ENCODE data around the gene PXYLP1. TPM values are rescaled to one million over a fixed set of nuclear protein-coding genes. Genes with fewer than 3 reads are reported as not detected.
A peak's percentile ranks its signal among the peaks of the same experiment; 100 is the strongest.

The PXYLP1 gene
- total and polyA plus RNA-seq, 9 of the 15 experiments (the other 6 are each of a cell fraction or from before 2014, with no cell fraction given) = 0.80 to 2.9 (median 1.3) TPM

DNA sequence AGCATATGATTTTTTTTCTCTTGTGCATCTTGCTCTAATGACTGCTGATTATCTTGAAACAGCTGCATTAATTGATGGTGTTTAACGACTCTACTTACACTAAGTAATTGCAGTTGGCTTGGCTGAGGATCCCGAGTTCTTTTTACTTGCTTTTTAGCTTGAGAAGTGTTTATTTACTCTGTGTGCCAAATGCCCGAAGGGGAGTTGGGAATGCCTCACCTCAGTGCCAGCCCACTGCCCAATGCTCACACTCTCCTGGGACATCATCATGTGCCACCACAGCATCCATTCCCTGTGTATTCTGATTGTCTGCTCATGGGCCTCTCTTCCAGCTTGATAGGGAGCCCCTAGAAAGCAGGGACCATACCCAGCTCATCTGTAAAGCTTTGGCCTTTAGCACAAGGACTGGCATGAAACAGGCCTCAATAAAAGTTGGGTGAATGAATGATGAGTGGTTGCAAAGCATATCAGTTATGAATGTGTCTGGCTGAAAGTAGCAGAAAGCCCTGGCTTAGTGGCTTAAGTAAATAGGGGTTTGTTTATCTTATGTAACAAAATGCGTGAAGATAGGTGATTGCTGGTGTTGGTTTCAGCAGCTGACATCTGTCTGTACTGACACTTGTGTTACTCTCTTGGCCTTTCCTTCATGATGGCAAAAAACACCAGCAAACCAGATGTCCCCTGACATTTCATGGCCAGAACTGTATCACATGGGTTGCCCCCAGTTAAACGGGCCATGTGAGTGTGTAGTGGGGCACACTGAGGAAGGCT, 8.1 kb downstream of the PXYLP1 start:
- Histone ChIP-seq H3K9me3 (replicated peaks; ENCODE audit: control insufficient read depth, insufficient read depth, low read depth, low read length) (peaks cover 5% of the 10 kb centered on the region; the same call in 1 of the 2 replicates), H3K27ac (ENCODE audit: extremely low read depth, low read depth, low read length) (no peak overlapping the region), H3K9me1 (ENCODE audit: control insufficient read depth, insufficient read depth, low read length) (no peaks in the 10 kb centered on the region), H3K9ac (ENCODE audit: insufficient read depth in 1 of 2, low read depth in 2 of 2, low read length in 2 of 2) (no peak overlapping the region), H3K4me1 (replicated peaks in 1 of 2; ENCODE audit: control insufficient read depth in 2 of 2, insufficient read depth in 2 of 2, low read length in 2 of 2) (peaks cover 0 to 23% of the 10 kb centered on the region in 2 experiments; a peak in 3 of 5 replicates), H2AFZ (ENCODE audit: low read depth, low read length) (peak overlapping the region; percentile 36; the same call in 1 of the 2 replicates), H3K36me3 (ENCODE audit: control insufficient read depth, insufficient read depth, low read length) (no peaks in the 10 kb centered on the region), H4K20me1 (replicated peaks; ENCODE audit: control insufficient read depth, insufficient read depth, low read length) (no peaks in the 10 kb centered on the region), H3K4me3 (no peak overlapping the region), H3K79me2 (ENCODE audit: control insufficient read depth, insufficient read depth, low read length) (no peaks in the 10 kb centered on the region), H3K27me3 (ENCODE audit: control insufficient read depth in 2 of 2, insufficient read depth in 2 of 2, low read length in 2 of 2) (peaks cover 5 to 39% of the 10 kb centered on the region in 2 experiments; a peak in 3 of 5 replicates), H3K4me2 (ENCODE audit: insufficient read depth, low read length) (no peak overlapping the region)
- in situ Hi-C loops (cut with MboI) (loop anchor here (5.0 kb wide), 1 partner anchor 213 kb away; no protein-coding TSS in a partner anchor), intact Hi-C loops (cut with micrococcal nuclease) (no loop called here)
- TF ChIP-seq CXXC5 (CRISPR knock-in tag; IDR thresholded peaks at IDR 0.05) (no peak), ZNF12 (CRISPR knock-in tag; IDR thresholded peaks at IDR 0.05) (peak; percentile 86; the same call in 1 of the 2 replicates), FOXA3 (CRISPR knock-in tag; conservative IDR thresholded peaks at IDR 0.05 in 1 of 2, IDR thresholded peaks at IDR 0.05 in 1 of 2) (peak; percentile 82 to 85)
- no peak for DNase-seq (ENCODE audit: extremely low read depth in 1 of 4, low spot score in 3 of 4)
- POLR2A ChIA-PET = no interaction called here
- no peak for FAIRE-seq
- BruUV-seq (replicated peaks) = no TSS peak
- CTCF ChIA-PET (ENCODE audit: low intra/inter-chr PET ratio) = no interaction called here
- ATAC-seq = no peak
- WGBS (ENCODE audit: insufficient coverage, low coverage, missing lambda C conversion rate) = 6% methylated on average over 5 of the region's 5 CpGs

DNA sequence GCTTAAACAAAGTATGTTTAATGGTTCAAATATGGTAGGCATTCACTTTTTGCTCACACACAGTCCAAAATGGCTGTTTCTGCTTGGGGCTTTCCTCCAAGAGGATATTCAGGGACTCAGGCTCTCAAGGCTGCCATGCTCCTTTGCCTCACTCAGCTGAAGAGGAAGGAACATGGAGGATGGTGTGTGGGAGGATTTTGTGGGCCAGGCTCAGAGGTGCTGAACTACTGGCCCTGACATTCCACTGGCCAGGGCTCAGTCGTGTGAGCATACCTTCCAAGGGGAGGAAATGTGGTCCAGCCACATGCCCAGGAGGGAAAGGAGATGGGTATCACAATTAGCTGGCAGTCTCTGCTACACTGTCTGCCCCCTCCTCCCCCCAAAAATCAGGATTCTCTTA, 8.7 kb downstream of the PXYLP1 start:
- intact Hi-C loops (cut with micrococcal nuclease) (no loop called here), in situ Hi-C loops (cut with MboI) (no loop called here)
- Histone ChIP-seq H3K79me2 (ENCODE audit: control insufficient read depth, insufficient read depth, low read length) (no peaks in the 10 kb centered on the region), H4K20me1 (replicated peaks; ENCODE audit: control insufficient read depth, insufficient read depth, low read length) (no peaks in the 10 kb centered on the region), H3K4me3 (no peak overlapping the region), H3K27ac (ENCODE audit: extremely low read depth, low read depth, low read length) (no peak overlapping the region), H3K9me3 (replicated peaks; ENCODE audit: control insufficient read depth, insufficient read depth, low read depth, low read length) (peaks cover 5% of the 10 kb centered on the region; the same call in 1 of the 2 replicates), H3K36me3 (ENCODE audit: control insufficient read depth, insufficient read depth, low read length) (no peaks in the 10 kb centered on the region), H3K4me1 (replicated peaks in 1 of 2; ENCODE audit: control insufficient read depth in 2 of 2, insufficient read depth in 2 of 2, low read length in 2 of 2) (peaks cover 0 to 23% of the 10 kb centered on the region in 2 experiments; a peak in 3 of 5 replicates), H2AFZ (ENCODE audit: low read depth, low read length) (peak overlapping the region; percentile 36; the same call in 1 of the 2 replicates), H3K9ac (ENCODE audit: insufficient read depth in 1 of 2, low read depth in 2 of 2, low read length in 2 of 2) (no peak overlapping the region), H3K27me3 (ENCODE audit: control insufficient read depth in 2 of 2, insufficient read depth in 2 of 2, low read length in 2 of 2) (peaks cover 8 to 36% of the 10 kb centered on the region in 2 experiments; a peak in 3 of 5 replicates), H3K9me1 (ENCODE audit: control insufficient read depth, insufficient read depth, low read length) (no peaks in the 10 kb centered on the region), H3K4me2 (ENCODE audit: insufficient read depth, low read length) (no peak overlapping the region)
- CTCF ChIA-PET (ENCODE audit: low intra/inter-chr PET ratio) = no interaction called here
- WGBS (ENCODE audit: insufficient coverage, low coverage, missing lambda C conversion rate) = 0% methylated on average over 1 of the region's 1 CpG
- FAIRE-seq = no peak
- peak; percentile 32; the same call in 1 of the 3 replicates for ATAC-seq
- peak in 1 of 4 experiments; percentile 22 for DNase-seq (ENCODE audit: extremely low read depth in 1 of 4, low spot score in 3 of 4)
- BruUV-seq (replicated peaks) = no TSS peak
- TF ChIP-seq, protein P1, sequence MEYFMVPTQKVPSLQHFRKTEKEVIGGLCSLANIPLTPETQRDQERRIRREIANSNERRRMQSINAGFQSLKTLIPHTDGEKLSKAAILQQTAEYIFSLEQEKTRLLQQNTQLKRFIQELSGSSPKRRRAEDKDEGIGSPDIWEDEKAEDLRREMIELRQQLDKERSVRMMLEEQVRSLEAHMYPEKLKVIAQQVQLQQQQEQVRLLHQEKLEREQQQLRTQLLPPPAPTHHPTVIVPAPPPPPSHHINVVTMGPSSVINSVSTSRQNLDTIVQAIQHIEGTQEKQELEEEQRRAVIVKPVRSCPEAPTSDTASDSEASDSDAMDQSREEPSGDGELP (CRISPR knock-in tag; IDR thresholded peaks at IDR 0.05; ENCODE audit: borderline replicate concordance) = peak; percentile 32; the same call in 1 of the 2 replicates
- TF ChIP-seq ZNF766 (CRISPR knock-in tag; conservative IDR thresholded peaks at IDR 0.05) (0 out of 2 replicates have a peak, but pooled peaks have one; percentile 19), POLR2B (IDR thresholded peaks at IDR 0.05; ENCODE audit: low read depth, partially characterized antibody) (no peak), ZBTB8A (IDR thresholded peaks at IDR 0.05; ENCODE audit: partially characterized antibody) (no peak), ZNF263 (CRISPR knock-in tag; IDR thresholded peaks at IDR 0.05; ENCODE audit: borderline replicate concordance) (0 out of 2 replicates have a peak, but pooled peaks have one; percentile 35), ZKSCAN8 (CRISPR knock-in tag; IDR thresholded peaks at IDR 0.05) (0 out of 2 replicates have a peak, but pooled peaks have one; percentile 30), ZNF707 (CRISPR knock-in tag; conservative IDR thresholded peaks at IDR 0.05) (no peak)
- POLR2A ChIA-PET = interaction anchor here (0.7 to 1.2 kb wide), 2 partner anchors 10 to 12 kb away, joined by 3 to 5 read pairs; no protein-coding TSS in a partner anchor

All from K562 (cell line).